IPS-18c (cell line): Measurements from ENCODE around the gene MOB1A.
A peak's percentile ranks its signal among the peaks of the same experiment; 100 is the strongest.
"Not testable (repeated sequence)": the region's sequence is repeated elsewhere in the genome, so short reads cannot be mapped to it uniquely, and the experiment has no call there.

Experiments used
- H3K4me3 ChIP-seq: 2 replicates; pipeline ENCODE4 v1.7.0; 2013; ENCODE audit warnings: low read depth, mild to moderate bottlenecking, low read length, moderate library complexity; ENCODE audit not compliant: insufficient read depth
- H3K9me3 ChIP-seq: one replicate; pipeline ENCODE4 v1.6.1; 2013; ENCODE audit warnings: mild to moderate bottlenecking, low read length, moderate library complexity; ENCODE audit not compliant: control insufficient read depth, insufficient read depth

Gene MOB1A

GRCh38 chr2:74201596-74201995 is 22.9 kb upstream of the MOB1A start:
- Histone ChIP-seq H3K4me3 (no peak overlapping the region), H3K9me3 (no peaks in the 10 kb centered on the region)

GRCh38 chr2:74201196-74201595 is 22.5 kb upstream of the MOB1A start:
- H3K4me3 ChIP-seq, result no peak overlapping the region
- no peaks in the 10 kb centered on the region for H3K9me3 ChIP-seq

GRCh38 chr2:74199871-74200305 is 21.2 kb upstream of the MOB1A start:
- no peaks in the 10 kb centered on the region for H3K9me3 ChIP-seq

GRCh38 chr2:74199275-74199701 is 20.6 kb upstream of the MOB1A start:
- Histone ChIP-seq H3K9me3 (no peaks in the 10 kb centered on the region), H3K4me3 (peak overlapping the region; percentile 95)

More at GRCh38 chr2:74199871-74200305, 21.2 kb upstream of the MOB1A start:
- peak overlapping the region; percentile 95 for H3K4me3 ChIP-seq

- Histone ChIP-seq H3K4me3 (peak within 1 kb of the TSS; percentile 95), H3K9me3 (no peaks in the 10 kb centered on the region)
These were observed 20.0 kb upstream of the MOB1A start, which contains the start of gene MTHFD2 for GRCh38 chr2:74198461-74199274. MTHFD2 (plus strand) TSS chr2:74198615; CDS start chr2:74198642, 27 bp downstream.

GRCh38 chr2:74198023-74198460 is 19.4 kb upstream of the MOB1A start:
- peaks cover 2% of the 10 kb centered on the region for H3K9me3 ChIP-seq
- H3K4me3 ChIP-seq, result peak overlapping the region; percentile 95; the same call in 1 of the 2 replicates

- H3K9me3 ChIP-seq, result peaks cover 2% of the 10 kb centered on the region
- H3K4me3 ChIP-seq, result no peak overlapping the region
These were observed 18.4 kb upstream of the MOB1A start for GRCh38 chr2:74197049-74197448.

- no peak overlapping the region for H3K4me3 ChIP-seq
- peaks cover 2% of the 10 kb centered on the region for H3K9me3 ChIP-seq
These were observed 16.1 kb upstream of the MOB1A start for GRCh38 chr2:74194799-74195198.

GRCh38 chr2:74191596-74192380 is 13.1 kb upstream of the MOB1A start:
- no peak overlapping the region for H3K4me3 ChIP-seq
- peaks cover 2% of the 10 kb centered on the region for H3K9me3 ChIP-seq

- Histone ChIP-seq H3K9me3 (peaks cover 2% of the 10 kb centered on the region), H3K4me3 (no peak overlapping the region)
These were observed 10.0 kb upstream of the MOB1A start for GRCh38 chr2:74188696-74189095.

- H3K9me3 ChIP-seq, result no peaks in the 10 kb centered on the region
- no peak overlapping the region for H3K4me3 ChIP-seq
These were observed 9.4 kb upstream of the MOB1A start for GRCh38 chr2:74188018-74188601.

- H3K9me3 ChIP-seq, result not testable (repeated sequence)
These were observed 8.0 kb upstream of the MOB1A start for GRCh38 chr2:74186706-74187105.

GRCh38 chr2:74186038-74186437 is 7.4 kb upstream of the MOB1A start:
- H3K4me3 ChIP-seq, result no peak overlapping the region
- H3K9me3 ChIP-seq, result no peaks in the 10 kb centered on the region

More at GRCh38 chr2:74186706-74187105, 8.0 kb upstream of the MOB1A start:
- not testable (repeated sequence) for H3K4me3 ChIP-seq

GRCh38 chr2:74183878-74184277 is 5.2 kb upstream of the MOB1A start:
- Histone ChIP-seq H3K9me3 (no peaks in the 10 kb centered on the region), H3K4me3 (no peak overlapping the region)

GRCh38 chr2:74181739-74182138 is 3.1 kb upstream of the MOB1A start:
- H3K4me3 ChIP-seq, result no peak overlapping the region

GRCh38 chr2:74179063-74179865 is 585 bp upstream of the MOB1A start:
- Histone ChIP-seq H3K9me3 (no peaks in the 10 kb centered on the region), H3K4me3 (peak overlapping the region; percentile 97; the same call in 1 of the 2 replicates)

More at GRCh38 chr2:74181739-74182138, 3.1 kb upstream of the MOB1A start:
- no peaks in the 10 kb centered on the region for H3K9me3 ChIP-seq

- Histone ChIP-seq H3K4me3 (peak overlapping the region; percentile 97), H3K9me3 (no peaks in the 10 kb centered on the region)
These were observed 983 bp downstream of the MOB1A start for GRCh38 chr2:74177696-74178095.
